Measurements from ENCODE around the gene ENTPD6. TPM values are rescaled to one million over a fixed set of nuclear protein-coding genes. Genes with fewer than 3 reads are reported as not detected.

The ENTPD6 gene
- polyA plus RNA-seq, 1 experiment: 70.8 TPM

- POLR2A ChIA-PET: no interaction called here
- CTCF ChIA-PET: interaction anchor here (0.8 to 1.4 kb wide), 3 partner anchors 9 to 194 kb away, joined by 3 to 5 read pairs (median 4); no protein-coding TSS in a partner anchor
- Histone ChIP-seq H3K27me3 (ENCODE audit: control insufficient read depth, insufficient read depth, low read length) (peaks cover 25% of the 10 kb centered on the region), H3K4me3 (ENCODE audit: low read depth, low read length) (no peak overlapping the region), H3K36me3 (ENCODE audit: control insufficient read depth, insufficient read depth, low read length) (no peaks in the 10 kb centered on the region)
- TF ChIP-seq CTCF (IDR thresholded peaks at IDR 0.05; ENCODE audit: insufficient read depth, low read depth, low read length): no peak
- DNase-seq (ENCODE audit: low read depth): no peak
Measured at GRCh38 chr20:25187635-25188034, 7.9 kb upstream of the ENTPD6 start.

- no peak for DNase-seq (ENCODE audit: low read depth)
- ChIA-PET CTCF (interaction anchor here (1.0 kb wide), 1 partner anchor 12 kb away, joined by 3 read pairs; no protein-coding TSS in a partner anchor), POLR2A (no interaction called here)
- Histone ChIP-seq H3K27me3 (ENCODE audit: control insufficient read depth, insufficient read depth, low read length) (peaks cover 25% of the 10 kb centered on the region), H3K36me3 (ENCODE audit: control insufficient read depth, insufficient read depth, low read length) (no peaks in the 10 kb centered on the region), H3K4me3 (ENCODE audit: low read depth, low read length) (no peak overlapping the region)
- no peak for TF ChIP-seq CTCF (IDR thresholded peaks at IDR 0.05; ENCODE audit: insufficient read depth, low read depth, low read length)
Measured at GRCh38 chr20:25188218-25188617, 7.3 kb upstream of the ENTPD6 start.

GRCh38 chr20:25191051-25191450, 4.5 kb upstream of the ENTPD6 start:
- Histone ChIP-seq H3K27me3 (ENCODE audit: control insufficient read depth, insufficient read depth, low read length) (peaks cover 23% of the 10 kb centered on the region), H3K36me3 (ENCODE audit: control insufficient read depth, insufficient read depth, low read length) (no peaks in the 10 kb centered on the region), H3K4me3 (ENCODE audit: low read depth, low read length) (no peak overlapping the region)
- no peak for DNase-seq (ENCODE audit: low read depth)
- ChIA-PET POLR2A (no interaction called here), CTCF (interaction anchor here (0.6 to 2.8 kb wide), 2 partner anchors 12 to 123 kb away, joined by 3 to 11 read pairs; no protein-coding TSS in a partner anchor)
- no peak for TF ChIP-seq CTCF (IDR thresholded peaks at IDR 0.05; ENCODE audit: insufficient read depth, low read depth, low read length)

GRCh38 chr20:25191689-25192088, 3.8 kb upstream of the ENTPD6 start:
- Histone ChIP-seq H3K27me3 (ENCODE audit: control insufficient read depth, insufficient read depth, low read length) (peaks cover 19% of the 10 kb centered on the region), H3K4me3 (ENCODE audit: low read depth, low read length) (no peak overlapping the region), H3K36me3 (ENCODE audit: control insufficient read depth, insufficient read depth, low read length) (no peaks in the 10 kb centered on the region)
- POLR2A ChIA-PET: no interaction called here
- no peak for DNase-seq (ENCODE audit: low read depth)
- CTCF ChIA-PET: interaction anchor here (0.7 to 2.8 kb wide), 2 partner anchors 12 to 208 kb away, joined by 3 to 11 read pairs; no protein-coding TSS in a partner anchor
- no peak for TF ChIP-seq CTCF (IDR thresholded peaks at IDR 0.05; ENCODE audit: insufficient read depth, low read depth, low read length)

- Histone ChIP-seq H3K27me3 (ENCODE audit: control insufficient read depth, insufficient read depth, low read length) (peaks cover 9% of the 10 kb centered on the region), H3K4me3 (ENCODE audit: low read depth, low read length) (no peak overlapping the region), H3K36me3 (ENCODE audit: control insufficient read depth, insufficient read depth, low read length) (no peaks in the 10 kb centered on the region)
- no peak for DNase-seq (ENCODE audit: low read depth)
- ChIA-PET CTCF (interaction anchor here (3.4 kb wide), 1 partner anchor 15 kb away, joined by 10 read pairs; no protein-coding TSS in a partner anchor), POLR2A (no interaction called here)
- TF ChIP-seq CTCF (IDR thresholded peaks at IDR 0.05; ENCODE audit: insufficient read depth, low read depth, low read length): no peak
Measured at GRCh38 chr20:25193843-25194242, 1.7 kb upstream of the ENTPD6 start.
